BE2C (cell line): ENCODE data around the gene TOE1.

ENCODE experiments used
- DNase-seq: peaks from one replicate; pipeline ENCODE4 v3.0.0-alpha.2; 2020
- H3K27me3 ChIP-seq: fragments of 250-450 bp; sonication (Bioruptor Pico); 2 replicates; pipeline ENCODE4 v1.5.1; 2020; ENCODE audit warnings: mild to moderate bottlenecking
- H3K36me3 ChIP-seq: fragments of 250-450 bp; sonication (Bioruptor Pico); 2 replicates; pipeline ENCODE4 v1.5.1; 2020; ENCODE audit warnings: mild to moderate bottlenecking
- H3K4me1 ChIP-seq: fragments of 250-450 bp; sonication (Bioruptor Pico); 2 replicates; pipeline ENCODE4 v1.5.1; 2020
- H3K4me3 ChIP-seq: 2 replicates; pipeline ENCODE4 v1.5.1; 2011; ENCODE audit warnings: low read depth, low read length
- H3K9me3 ChIP-seq: fragments of 250-450 bp; sonication (Bioruptor Pico); 2 replicates; pipeline ENCODE4 v1.5.1; 2020
- CTCF ChIP-seq: IDR thresholded peaks from 2 replicates; pipeline ENCODE4 v1.5.1; 2012; ENCODE audit warnings: mild to moderate bottlenecking, low read depth, low read length

Gene TOE1

DNA sequence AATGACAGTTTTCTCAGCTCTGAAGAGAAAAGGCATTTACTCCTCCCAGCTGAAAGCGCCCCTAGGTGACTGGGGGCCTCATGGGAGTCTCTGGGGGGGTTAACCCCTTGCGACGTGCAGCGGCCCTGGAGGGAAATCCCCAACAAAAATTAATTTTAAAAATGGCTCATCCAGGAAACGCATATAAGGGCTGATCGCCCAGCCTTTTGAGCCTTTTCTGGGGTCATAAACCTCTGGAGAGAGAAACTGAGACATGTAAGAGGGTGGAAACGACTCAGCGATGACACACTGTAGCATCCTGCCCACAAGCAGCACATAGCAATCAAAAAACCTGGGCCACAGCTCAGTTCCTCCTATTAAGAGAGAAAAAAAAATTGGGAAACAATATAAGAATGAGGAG is 33.7 kb upstream of the TOE1 start:
- Histone ChIP-seq H3K4me3 (no peak overlapping the region), H3K27me3 (no peaks in the 10 kb centered on the region), H3K36me3 (no peaks in the 10 kb centered on the region), H3K9me3 (no peaks in the 10 kb centered on the region), H3K4me1 (no peaks in the 10 kb centered on the region)
- TF ChIP-seq CTCF = no peak
- DNase-seq = no peak

DNA sequence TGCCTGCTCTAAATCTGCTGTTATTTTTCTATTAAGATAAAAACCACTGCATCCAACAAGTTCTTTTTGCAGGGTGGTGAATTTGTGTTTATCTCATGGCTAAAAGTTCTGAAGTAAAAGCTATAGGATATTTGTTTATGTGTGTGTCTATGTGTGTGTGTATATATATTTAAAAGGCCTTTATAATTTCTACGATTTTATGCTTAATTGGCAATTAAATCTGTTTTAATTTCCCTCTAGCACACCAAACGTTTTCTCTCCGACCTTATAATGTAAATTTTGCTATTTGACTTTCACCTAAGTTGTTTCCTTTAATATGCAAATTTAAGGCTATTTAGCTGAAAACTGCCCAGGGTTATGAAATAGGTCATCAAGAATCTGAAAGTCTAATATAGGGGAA is 33.1 kb upstream of the TOE1 start:
- no peak for TF ChIP-seq CTCF
- H3K4me3 ChIP-seq = no peak overlapping the region
- no peaks in the 10 kb centered on the region for H3K27me3 ChIP-seq
- no peak for DNase-seq
- H3K36me3 ChIP-seq = no peaks in the 10 kb centered on the region
- H3K9me3 ChIP-seq = no peaks in the 10 kb centered on the region
- no peaks in the 10 kb centered on the region for H3K4me1 ChIP-seq

DNA sequence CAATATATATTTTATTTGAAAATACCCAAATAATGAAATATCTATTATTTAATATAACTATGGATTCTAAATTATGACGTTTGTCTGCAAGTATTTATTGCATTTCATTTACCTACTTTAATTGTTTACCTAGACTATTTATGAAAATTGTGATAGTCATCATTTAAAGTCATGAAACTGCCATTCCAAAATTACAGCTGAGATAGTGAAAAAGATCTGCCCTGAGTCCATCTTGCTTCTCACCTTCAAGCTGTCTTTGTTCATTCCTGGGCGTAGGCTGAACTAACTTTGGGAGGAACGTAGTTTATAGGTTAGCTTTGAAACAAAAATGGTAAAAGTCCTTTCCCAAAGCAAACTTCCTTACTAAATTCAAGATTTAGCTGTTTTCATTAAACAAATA is 25.7 kb upstream of the TOE1 start:
- no peaks in the 10 kb centered on the region for H3K9me3 ChIP-seq
- TF ChIP-seq CTCF = no peak
- H3K4me3 ChIP-seq = no peak overlapping the region
- no peaks in the 10 kb centered on the region for H3K4me1 ChIP-seq
- DNase-seq = no peak
- no peaks in the 10 kb centered on the region for H3K27me3 ChIP-seq
- H3K36me3 ChIP-seq = no peaks in the 10 kb centered on the region

GRCh38 chr1:45317166-45317565 is 22.8 kb upstream of the TOE1 start:
- no peak for DNase-seq
- no peak for TF ChIP-seq CTCF
- Histone ChIP-seq H3K9me3 (no peaks in the 10 kb centered on the region), H3K4me3 (no peak overlapping the region), H3K36me3 (no peaks in the 10 kb centered on the region), H3K27me3 (no peaks in the 10 kb centered on the region), H3K4me1 (no peaks in the 10 kb centered on the region)

DNA sequence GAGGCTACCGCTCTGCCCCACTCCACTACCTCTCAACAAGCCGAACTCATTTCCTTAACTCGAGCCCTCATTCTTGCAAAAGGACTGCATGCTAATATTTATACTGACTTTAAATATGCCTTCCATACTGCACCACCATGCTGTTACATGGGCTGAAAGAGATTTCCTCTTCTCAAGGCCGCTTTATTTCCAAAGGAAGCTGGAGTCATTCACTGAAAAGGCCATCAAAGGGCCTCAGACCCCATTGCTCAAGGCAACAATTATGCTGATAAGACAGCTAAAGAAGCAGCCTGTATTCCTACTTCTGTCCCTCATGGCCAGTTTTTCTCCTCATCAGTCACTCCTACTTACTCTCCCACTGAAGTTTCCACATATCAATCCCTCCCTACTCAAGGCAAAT is 20.2 kb upstream of the TOE1 start:
- H3K36me3 ChIP-seq = no peaks in the 10 kb centered on the region
- no peak overlapping the region for H3K4me3 ChIP-seq
- H3K4me1 ChIP-seq = no peaks in the 10 kb centered on the region
- no peaks in the 10 kb centered on the region for H3K27me3 ChIP-seq
- no peak for DNase-seq
- H3K9me3 ChIP-seq = no peaks in the 10 kb centered on the region
- no peak for TF ChIP-seq CTCF

DNA sequence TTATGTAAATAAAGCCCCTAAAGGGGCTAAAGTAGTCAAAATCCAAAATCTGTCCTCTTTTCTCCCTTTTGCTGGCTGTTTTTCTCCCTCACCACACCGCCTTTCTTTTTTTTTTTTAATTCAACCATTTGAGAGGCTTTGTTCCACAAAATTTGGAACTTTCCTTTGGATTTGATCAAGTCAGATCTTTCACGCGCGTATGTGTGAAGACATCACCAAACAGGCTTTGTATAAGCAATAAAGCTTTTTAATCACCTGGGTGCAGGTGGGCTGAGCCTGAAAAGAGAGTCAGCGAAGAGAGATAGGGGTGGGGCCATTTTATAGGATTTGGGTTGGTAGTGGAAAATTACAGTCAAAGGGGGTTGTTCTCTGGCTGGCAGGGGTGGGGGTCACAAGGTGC is 18.5 kb upstream of the TOE1 start:
- no peak for DNase-seq
- Histone ChIP-seq H3K4me3 (no peak overlapping the region), H3K4me1 (no peaks in the 10 kb centered on the region; the same call in 1 of the 2 replicates), H3K36me3 (no peaks in the 10 kb centered on the region), H3K9me3 (no peaks in the 10 kb centered on the region), H3K27me3 (no peaks in the 10 kb centered on the region)
- no peak for TF ChIP-seq CTCF
